ENCODE measurements around the gene EGFLAM.

The EGFLAM gene

GRCh38 chr5:38258319-38259061 is at the start of gene EGFLAM:
EGFLAM (plus strand) TSS chr5:38258559; CDS start chr5:38258755, 196 bp downstream.
- DNase-seq (ENCODE audit: low read depth), result no peak

- DNase-seq (ENCODE audit: low read depth), result no peak
These were observed 49.5 kb upstream of the EGFLAM start for GRCh38 chr5:38208782-38209378.

GRCh38 chr5:38210676-38211353 is 47.5 kb upstream of the EGFLAM start:
- DNase-seq (ENCODE audit: low read depth), result no peak

- no peak for DNase-seq (ENCODE audit: low read depth)
These were observed 47.0 kb upstream of the EGFLAM start for GRCh38 chr5:38211354-38211710.

GRCh38 chr5:38212307-38212706 is 46.1 kb upstream of the EGFLAM start:
- DNase-seq (ENCODE audit: low read depth), result no peak

- DNase-seq (ENCODE audit: low read depth), result no peak
These were observed 32.3 kb upstream of the EGFLAM start for GRCh38 chr5:38226091-38226490.

- no peak for DNase-seq (ENCODE audit: low read depth)
These were observed 29.4 kb upstream of the EGFLAM start for GRCh38 chr5:38228914-38229313.

- no peak for DNase-seq (ENCODE audit: low read depth)
These were observed 23.6 kb upstream of the EGFLAM start for GRCh38 chr5:38234737-38235136.

GRCh38 chr5:38237681-38238080 is 20.7 kb upstream of the EGFLAM start:
- DNase-seq (ENCODE audit: low read depth), result no peak

GRCh38 chr5:38240212-38240611 is 18.1 kb upstream of the EGFLAM start:
- no peak for DNase-seq (ENCODE audit: low read depth)

- DNase-seq (ENCODE audit: low read depth), result no peak
These were observed 16.7 kb upstream of the EGFLAM start for GRCh38 chr5:38241655-38242054.

- no peak for DNase-seq (ENCODE audit: low read depth)
These were observed 13.1 kb upstream of the EGFLAM start for GRCh38 chr5:38245307-38245706.

- DNase-seq (ENCODE audit: low read depth), result no peak
These were observed 9.1 kb upstream of the EGFLAM start for GRCh38 chr5:38249301-38249700.

- DNase-seq (ENCODE audit: low read depth), result no peak
These were observed 8.5 kb upstream of the EGFLAM start for GRCh38 chr5:38249812-38250211.

GRCh38 chr5:38250763-38251448 is 7.5 kb upstream of the EGFLAM start:
- DNase-seq (ENCODE audit: low read depth), result no peak

- no peak for DNase-seq (ENCODE audit: low read depth)
These were observed 4.6 kb upstream of the EGFLAM start for GRCh38 chr5:38253759-38254158.

- DNase-seq (ENCODE audit: low read depth), result no peak
These were observed 884 bp upstream of the EGFLAM start for GRCh38 chr5:38257308-38258041.

- DNase-seq (ENCODE audit: low read depth), result no peak
These were observed 379 bp upstream of the EGFLAM start for GRCh38 chr5:38258042-38258318.

- no peak for DNase-seq (ENCODE audit: low read depth)
These were observed 876 bp downstream of the EGFLAM start for GRCh38 chr5:38259062-38259808.

- no peak for DNase-seq (ENCODE audit: low read depth)
These were observed 1.4 kb downstream of the EGFLAM start for GRCh38 chr5:38259809-38260160.

- no peak for DNase-seq (ENCODE audit: low read depth)
These were observed 5.6 kb downstream of the EGFLAM start for GRCh38 chr5:38263983-38264382.

Data from activated T-cell treated with anti-CD3 and anti-CD28 coated beads for 1 hour (primary cell).